Prostate gland (tissue), 2 donors: ENCODE measurements around the gene THRB.

Experiments
- POLR2A ChIP-seq: fragments of 450-650 bp; IDR thresholded peaks from one replicate; pipeline ENCODE4 v1.6.1; 2016; ENCODE audit warnings: antibody characterized with exemption, mild to moderate bottlenecking
- TF ChIP-seq, protein P1 (sequence below), 4 experiments: fragments of 200-600 bp in 2 of 4; fragments of 450-650 bp in 2 of 4; sonication (generic) in 2 of 4; IDR thresholded peaks; 1 replicate in 3 of 4; 2 replicates in 1 of 4; pipeline ENCODE4 v1.5.1; 2016 to 2019; ENCODE audit warnings: antibody characterized with exemption in 4 of 4, mild to moderate bottlenecking in 2 of 4, moderate library complexity in 2 of 4

DNA sequence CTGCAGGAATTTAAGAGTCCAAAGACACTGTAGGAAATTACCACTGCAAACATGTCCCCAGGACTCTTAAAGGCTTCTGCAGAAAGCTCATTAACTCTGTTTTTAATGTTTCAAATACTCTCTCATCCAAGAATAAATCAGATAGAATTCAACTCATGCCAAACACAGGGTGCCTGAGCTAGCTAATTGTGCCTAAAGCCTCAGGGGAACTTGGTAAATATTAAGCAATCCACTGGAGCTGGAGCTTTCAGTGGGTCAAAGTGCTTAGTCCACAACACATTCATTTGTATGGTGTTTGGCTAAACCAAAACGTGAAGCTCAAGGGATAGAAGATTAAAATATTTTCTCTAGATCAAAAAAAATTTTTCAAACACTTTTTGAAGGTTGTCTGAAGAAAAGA, 131.4 kb downstream of the THRB start:
- no peak for TF ChIP-seq POLR2A
- TF ChIP-seq, protein P1, sequence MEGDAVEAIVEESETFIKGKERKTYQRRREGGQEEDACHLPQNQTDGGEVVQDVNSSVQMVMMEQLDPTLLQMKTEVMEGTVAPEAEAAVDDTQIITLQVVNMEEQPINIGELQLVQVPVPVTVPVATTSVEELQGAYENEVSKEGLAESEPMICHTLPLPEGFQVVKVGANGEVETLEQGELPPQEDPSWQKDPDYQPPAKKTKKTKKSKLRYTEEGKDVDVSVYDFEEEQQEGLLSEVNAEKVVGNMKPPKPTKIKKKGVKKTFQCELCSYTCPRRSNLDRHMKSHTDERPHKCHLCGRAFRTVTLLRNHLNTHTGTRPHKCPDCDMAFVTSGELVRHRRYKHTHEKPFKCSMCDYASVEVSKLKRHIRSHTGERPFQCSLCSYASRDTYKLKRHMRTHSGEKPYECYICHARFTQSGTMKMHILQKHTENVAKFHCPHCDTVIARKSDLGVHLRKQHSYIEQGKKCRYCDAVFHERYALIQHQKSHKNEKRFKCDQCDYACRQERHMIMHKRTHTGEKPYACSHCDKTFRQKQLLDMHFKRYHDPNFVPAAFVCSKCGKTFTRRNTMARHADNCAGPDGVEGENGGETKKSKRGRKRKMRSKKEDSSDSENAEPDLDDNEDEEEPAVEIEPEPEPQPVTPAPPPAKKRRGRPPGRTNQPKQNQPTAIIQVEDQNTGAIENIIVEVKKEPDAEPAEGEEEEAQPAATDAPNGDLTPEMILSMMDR (IDR thresholded peaks at IDR 0.05), result no peak
